B cell (primary cell): ENCODE data around the gene USP20.

Source experiments
- CTCF ChIP-seq: fragments of 200-600 bp; IDR thresholded peaks from one replicate; pipeline ENCODE4 v1.8.0; 2022; ENCODE audit warnings: antibody characterized with exemption, mild to moderate bottlenecking
- EZH2 ChIP-seq: IDR thresholded peaks from 2 replicates; pipeline ENCODE4 v1.6.1; 2012; ENCODE audit warnings: borderline replicate concordance, low read depth, mild to moderate bottlenecking, moderate library complexity, low read length; ENCODE audit not compliant: insufficient read depth, poor library complexity, severe bottlenecking

GRCh38 chr9:129816501-129817435 is 18.5 kb upstream of the USP20 start:
- no peak for TF ChIP-seq CTCF
- no peak for TF ChIP-seq EZH2
